GM23338 (cell line): ENCODE measurements around the gene OSBPL7. TPM values are rescaled to one million over a fixed set of nuclear protein-coding genes. Genes with fewer than 3 reads are reported as not detected.

Source experiments
- ATAC-seq: fragments of 200-7000 bp; cut with Tn5 transposase; 3 replicates; pipeline ENCODE4 v1.9.1; 2020
- DNase-seq: peaks from one replicate; pipeline ENCODE4 v3.0.0-alpha.2; 2015; ENCODE audit warnings: low spot score
- H2AFZ ChIP-seq: fragments of 200-600 bp; sonication (generic); 2 replicates; pipeline ENCODE4 v1.8.0; 2016; ENCODE audit warnings: antibody characterized with exemption, mild to moderate bottlenecking, moderate library complexity
- H3F3A ChIP-seq: fragments of 200-600 bp; sonication (generic); replicated peaks from 2 replicates; pipeline ENCODE4 v1.8.0; 2017; ENCODE audit warnings: antibody characterized with exemption, mixed run types, low read depth
- H3K27ac ChIP-seq: fragments of 200-600 bp; sonication (generic); 2 replicates; pipeline ENCODE4 v1.6.1; 2016; ENCODE audit warnings: low read depth
- H3K27me3 ChIP-seq: fragments of 200-600 bp; sonication (generic); 2 replicates; pipeline ENCODE4 v1.8.0; 2016; ENCODE audit warnings: mild to moderate bottlenecking, mixed run types, moderate library complexity; ENCODE audit not compliant: insufficient read depth
- H3K36me3 ChIP-seq: fragments of 200-600 bp; sonication (generic); 2 replicates; pipeline ENCODE4 v1.8.0; 2016; ENCODE audit warnings: mild to moderate bottlenecking; ENCODE audit not compliant: insufficient read depth
- H3K4me1 ChIP-seq: fragments of 200-600 bp; sonication (generic); 2 replicates; pipeline ENCODE4 v1.8.0; 2016; ENCODE audit warnings: mild to moderate bottlenecking, moderate library complexity; ENCODE audit not compliant: insufficient read depth
- H3K4me2 ChIP-seq: fragments of 200-600 bp; sonication (generic); 2 replicates; pipeline ENCODE4 v1.7.1; 2017; ENCODE audit warnings: mixed run types
- H3K4me3 ChIP-seq: fragments of 200-600 bp; sonication (generic); 2 replicates; pipeline ENCODE4 v1.6.1; 2016; ENCODE audit warnings: mixed run types
- H3K79me2 ChIP-seq: fragments of 200-600 bp; sonication (generic); replicated peaks from 2 replicates; pipeline ENCODE4 v1.8.0; 2017; ENCODE audit warnings: mild to moderate bottlenecking; ENCODE audit not compliant: insufficient read depth
- H3K9me2 ChIP-seq: fragments of 200-600 bp; sonication (generic); 2 replicates; pipeline ENCODE4 v1.8.0; 2017; ENCODE audit not compliant: insufficient read depth
- H4K20me1 ChIP-seq: fragments of 200-600 bp; sonication (generic); replicated peaks from 2 replicates; pipeline ENCODE4 v1.8.0; 2017; ENCODE audit warnings: mild to moderate bottlenecking; ENCODE audit not compliant: insufficient read depth
- H3K27ac Mint-ChIP-seq: 2 replicates; pipeline ENCODE4 v1.8.0; 2020; ENCODE audit warnings: inconsistent platforms, mild to moderate bottlenecking, moderate library complexity, mixed read lengths
- H3K27me3 Mint-ChIP-seq: 3 replicates; pipeline ENCODE4 v1.8.0; 2022; ENCODE audit warnings: low read depth, mild to moderate bottlenecking, moderate library complexity, mixed read lengths, inconsistent platforms; ENCODE audit not compliant: insufficient read depth, poor library complexity
- H3K36me3 Mint-ChIP-seq: 3 replicates; pipeline ENCODE4 v1.8.0; 2021; ENCODE audit warnings: low read depth, mild to moderate bottlenecking, inconsistent platforms, moderate library complexity, mixed read lengths
- H3K4me1 Mint-ChIP-seq: 3 replicates; pipeline ENCODE4 v1.8.0; 2020; ENCODE audit warnings: mild to moderate bottlenecking, inconsistent platforms, mixed read lengths
- H3K4me3 Mint-ChIP-seq: 3 replicates; pipeline ENCODE4 v1.8.0; 2021; ENCODE audit warnings: moderate library complexity, mild to moderate bottlenecking, inconsistent platforms, mixed read lengths
- H3K9me3 Mint-ChIP-seq: 3 replicates; pipeline ENCODE4 v1.8.0; 2020; ENCODE audit warnings: moderate library complexity, mild to moderate bottlenecking, inconsistent platforms, mixed read lengths
- CREB1 ChIP-seq: fragments of 250-450 bp; sonication (Bioruptor Pico); IDR thresholded peaks from 2 replicates; pipeline ENCODE4 v1.5.0; 2020; ENCODE audit warnings: low read depth, mild to moderate bottlenecking, moderate library complexity
- EZH2 ChIP-seq: fragments of 200-600 bp; sonication (generic); IDR thresholded peaks from one replicate; pipeline ENCODE4 v1.8.0; 2017; ENCODE audit warnings: antibody characterized with exemption, mild to moderate bottlenecking, low read depth; ENCODE audit not compliant: unreplicated experiment
- EZH2phosphoT487 ChIP-seq: fragments of 200-600 bp; sonication (generic); IDR thresholded peaks from one replicate; pipeline ENCODE4 v1.8.1; 2018; ENCODE audit warnings: antibody characterized with exemption; ENCODE audit not compliant: unreplicated experiment
- JUNB ChIP-seq: IDR thresholded peaks from one replicate; pipeline ENCODE4 v1.6.1; 2016; ENCODE audit warnings: antibody characterized with exemption; ENCODE audit not compliant: unreplicated experiment
- NANOG ChIP-seq: IDR thresholded peaks from 2 replicates; pipeline ENCODE4 v1.6.1; 2016; ENCODE audit warnings: antibody characterized with exemption, borderline replicate concordance
- ZNF114 ChIP-seq: fragments of 250-450 bp; sonication (Bioruptor Pico); IDR thresholded peaks from 2 replicates; pipeline ENCODE4 v1.5.0; 2020; ENCODE audit warnings: mild to moderate bottlenecking, moderate library complexity
- ZNF331 ChIP-seq: fragments of 250-450 bp; sonication (Bioruptor Pico); IDR thresholded peaks from 2 replicates; pipeline ENCODE4 v1.5.0; 2020; ENCODE audit warnings: low read depth, mild to moderate bottlenecking, moderate library complexity
- ZNF462 ChIP-seq: fragments of 250-450 bp; sonication (Bioruptor Pico); IDR thresholded peaks from 2 replicates; pipeline ENCODE4 v1.5.0; 2020; ENCODE audit warnings: mild to moderate bottlenecking, moderate library complexity
- polyA plus RNA-seq: library from polyadenylated mRNA; unstranded; fragments of >200 nt; fragmentation: Nextera tagmentation; extraction: Ambion mirVana; gene quantifications from 2 replicates; pipeline ENCODE4 v1.2.1, GENCODE V29; 2016
- total RNA-seq: library from RNA; depleted of rRNA; stranded (reverse); fragments of >200 nt; shearing (Covaris generic); gene quantifications from 2 replicates; pipeline ENCODE4 v1.2.3, GENCODE V29; 2014
- TF ChIP-seq, protein P1 (sequence below): IDR thresholded peaks from one replicate; pipeline ENCODE4 v1.6.1; 2018; ENCODE audit warnings: antibody characterized with exemption; ENCODE audit not compliant: unreplicated experiment
- TF ChIP-seq, protein P2 (sequence below): IDR thresholded peaks from 2 replicates; pipeline ENCODE4 v1.6.1; 2016; ENCODE audit warnings: antibody characterized with exemption
- TF ChIP-seq, protein P3 (sequence below), 2 experiments: fragments of 200-600 bp in 1 of 2; sonication (generic) in 1 of 2; conservative IDR thresholded peaks; 2 replicates each; pipeline versions ENCODE4 v1.5.1 to v1.6.1; 2016 to 2017; ENCODE audit warnings: antibody characterized with exemption in 2 of 2, low read depth in 2 of 2, mild to moderate bottlenecking in 2 of 2, moderate library complexity in 1 of 2

The OSBPL7 gene
- total and polyA plus RNA-seq, 2 experiments from 2014 or later: 3.4 to 8.1 TPM

- H3K4me3 Mint-ChIP-seq: no peak overlapping the region
- H3K27ac Mint-ChIP-seq: no peak overlapping the region
- no peak overlapping the region for H3K4me3 ChIP-seq
- H3K9me2 ChIP-seq: no peaks in the 10 kb centered on the region
- H4K20me1 ChIP-seq: no peaks in the 10 kb centered on the region; the same call in none of the 2 replicates
- no peaks in the 10 kb centered on the region for H3K9me3 Mint-ChIP-seq
- H3K27me3 Mint-ChIP-seq: peaks cover 12% of the 10 kb centered on the region
- H3K36me3 Mint-ChIP-seq: no peaks in the 10 kb centered on the region
- no peak for ATAC-seq
- no peak overlapping the region for H3K27ac ChIP-seq
- no peaks in the 10 kb centered on the region for H3K4me1 ChIP-seq
- no peak overlapping the region for H3K4me2 ChIP-seq
- no peaks in the 10 kb centered on the region for H3F3A ChIP-seq
- no peaks in the 10 kb centered on the region for H3K27me3 ChIP-seq
- H2AFZ ChIP-seq: no peak overlapping the region
- DNase-seq: no peak
- H3K36me3 ChIP-seq: no peaks in the 10 kb centered on the region
- no peaks in the 10 kb centered on the region for H3K4me1 Mint-ChIP-seq
- TF ChIP-seq ZNF114 (no peak), NANOG (no peak), ZNF331 (CRISPR knock-in tag) (no peak), JUNB (no peak), ZNF462 (no peak), EZH2phosphoT487 (no peak), EZH2 (no peak), CREB1 (CRISPR knock-in tag) (no peak)
- TF ChIP-seq, protein P1, sequence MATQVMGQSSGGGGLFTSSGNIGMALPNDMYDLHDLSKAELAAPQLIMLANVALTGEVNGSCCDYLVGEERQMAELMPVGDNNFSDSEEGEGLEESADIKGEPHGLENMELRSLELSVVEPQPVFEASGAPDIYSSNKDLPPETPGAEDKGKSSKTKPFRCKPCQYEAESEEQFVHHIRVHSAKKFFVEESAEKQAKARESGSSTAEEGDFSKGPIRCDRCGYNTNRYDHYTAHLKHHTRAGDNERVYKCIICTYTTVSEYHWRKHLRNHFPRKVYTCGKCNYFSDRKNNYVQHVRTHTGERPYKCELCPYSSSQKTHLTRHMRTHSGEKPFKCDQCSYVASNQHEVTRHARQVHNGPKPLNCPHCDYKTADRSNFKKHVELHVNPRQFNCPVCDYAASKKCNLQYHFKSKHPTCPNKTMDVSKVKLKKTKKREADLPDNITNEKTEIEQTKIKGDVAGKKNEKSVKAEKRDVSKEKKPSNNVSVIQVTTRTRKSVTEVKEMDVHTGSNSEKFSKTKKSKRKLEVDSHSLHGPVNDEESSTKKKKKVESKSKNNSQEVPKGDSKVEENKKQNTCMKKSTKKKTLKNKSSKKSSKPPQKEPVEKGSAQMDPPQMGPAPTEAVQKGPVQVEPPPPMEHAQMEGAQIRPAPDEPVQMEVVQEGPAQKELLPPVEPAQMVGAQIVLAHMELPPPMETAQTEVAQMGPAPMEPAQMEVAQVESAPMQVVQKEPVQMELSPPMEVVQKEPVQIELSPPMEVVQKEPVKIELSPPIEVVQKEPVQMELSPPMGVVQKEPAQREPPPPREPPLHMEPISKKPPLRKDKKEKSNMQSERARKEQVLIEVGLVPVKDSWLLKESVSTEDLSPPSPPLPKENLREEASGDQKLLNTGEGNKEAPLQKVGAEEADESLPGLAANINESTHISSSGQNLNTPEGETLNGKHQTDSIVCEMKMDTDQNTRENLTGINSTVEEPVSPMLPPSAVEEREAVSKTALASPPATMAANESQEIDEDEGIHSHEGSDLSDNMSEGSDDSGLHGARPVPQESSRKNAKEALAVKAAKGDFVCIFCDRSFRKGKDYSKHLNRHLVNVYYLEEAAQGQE: no peak
- TF ChIP-seq, protein P2, sequence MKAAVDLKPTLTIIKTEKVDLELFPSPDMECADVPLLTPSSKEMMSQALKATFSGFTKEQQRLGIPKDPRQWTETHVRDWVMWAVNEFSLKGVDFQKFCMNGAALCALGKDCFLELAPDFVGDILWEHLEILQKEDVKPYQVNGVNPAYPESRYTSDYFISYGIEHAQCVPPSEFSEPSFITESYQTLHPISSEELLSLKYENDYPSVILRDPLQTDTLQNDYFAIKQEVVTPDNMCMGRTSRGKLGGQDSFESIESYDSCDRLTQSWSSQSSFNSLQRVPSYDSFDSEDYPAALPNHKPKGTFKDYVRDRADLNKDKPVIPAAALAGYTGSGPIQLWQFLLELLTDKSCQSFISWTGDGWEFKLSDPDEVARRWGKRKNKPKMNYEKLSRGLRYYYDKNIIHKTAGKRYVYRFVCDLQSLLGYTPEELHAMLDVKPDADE: no peak
- TF ChIP-seq, protein P3, sequence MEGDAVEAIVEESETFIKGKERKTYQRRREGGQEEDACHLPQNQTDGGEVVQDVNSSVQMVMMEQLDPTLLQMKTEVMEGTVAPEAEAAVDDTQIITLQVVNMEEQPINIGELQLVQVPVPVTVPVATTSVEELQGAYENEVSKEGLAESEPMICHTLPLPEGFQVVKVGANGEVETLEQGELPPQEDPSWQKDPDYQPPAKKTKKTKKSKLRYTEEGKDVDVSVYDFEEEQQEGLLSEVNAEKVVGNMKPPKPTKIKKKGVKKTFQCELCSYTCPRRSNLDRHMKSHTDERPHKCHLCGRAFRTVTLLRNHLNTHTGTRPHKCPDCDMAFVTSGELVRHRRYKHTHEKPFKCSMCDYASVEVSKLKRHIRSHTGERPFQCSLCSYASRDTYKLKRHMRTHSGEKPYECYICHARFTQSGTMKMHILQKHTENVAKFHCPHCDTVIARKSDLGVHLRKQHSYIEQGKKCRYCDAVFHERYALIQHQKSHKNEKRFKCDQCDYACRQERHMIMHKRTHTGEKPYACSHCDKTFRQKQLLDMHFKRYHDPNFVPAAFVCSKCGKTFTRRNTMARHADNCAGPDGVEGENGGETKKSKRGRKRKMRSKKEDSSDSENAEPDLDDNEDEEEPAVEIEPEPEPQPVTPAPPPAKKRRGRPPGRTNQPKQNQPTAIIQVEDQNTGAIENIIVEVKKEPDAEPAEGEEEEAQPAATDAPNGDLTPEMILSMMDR (conservative IDR thresholded peaks at IDR 0.05; ENCODE audit: low read depth in 2 of 2): no peak
- no peaks in the 10 kb centered on the region for H3K79me2 ChIP-seq
Measured at GRCh38 chr17:47800686-47801085, 20.9 kb downstream of the OSBPL7 start.
